ENCODE measurements around the gene MYOM1.

The MYOM1 gene

GRCh38 chr18:3219631-3220335 lies at the start of gene MYOM1:
Gene MYOM1 (minus strand): TSS chr18:3219968. CDS start chr18:3215223, 4,745 bp downstream.
- DNase-seq: no peak

GRCh38 chr18:3269241-3269913 lies 49.6 kb upstream of the MYOM1 start:
- no peak for DNase-seq

GRCh38 chr18:3268306-3268705 lies 48.5 kb upstream of the MYOM1 start:
- no peak for DNase-seq

- DNase-seq: no peak
These were observed 46.4 kb upstream of the MYOM1 start for GRCh38 chr18:3266062-3266608.

- no peak for DNase-seq
These were observed 45.8 kb upstream of the MYOM1 start for GRCh38 chr18:3265564-3266033.

GRCh38 chr18:3264362-3264761 lies 44.6 kb upstream of the MYOM1 start:
- no peak for DNase-seq

GRCh38 chr18:3263132-3263700 lies 43.4 kb upstream of the MYOM1 start:
- DNase-seq: no peak

GRCh38 chr18:3262234-3263131 lies 42.7 kb upstream of the MYOM1 start:
- no peak for DNase-seq

- peak; percentile 38 for DNase-seq
These were observed 41.8 kb upstream of the MYOM1 start, which contains the start of gene MYL12B for GRCh38 chr18:3261373-3262233. Gene MYL12B (plus strand): TSS chr18:3262133. CDS start chr18:3272899, 10,766 bp downstream.

- DNase-seq: no peak
These were observed 41.2 kb upstream of the MYOM1 start for GRCh38 chr18:3260995-3261372.

GRCh38 chr18:3257627-3258120 lies 37.9 kb upstream of the MYOM1 start:
- DNase-seq: no peak

- DNase-seq: no peak
These were observed 37.2 kb upstream of the MYOM1 start for GRCh38 chr18:3256693-3257626.

- no peak for DNase-seq
These were observed 35.9 kb upstream of the MYOM1 start for GRCh38 chr18:3255611-3256165.

GRCh38 chr18:3254725-3255124 lies 35.0 kb upstream of the MYOM1 start:
- DNase-seq: no peak

- DNase-seq: no peak
These were observed 33.1 kb upstream of the MYOM1 start for GRCh38 chr18:3252843-3253242.

GRCh38 chr18:3251963-3252277 lies 32.2 kb upstream of the MYOM1 start:
- DNase-seq: no peak

- DNase-seq: no peak
These were observed 31.6 kb upstream of the MYOM1 start for GRCh38 chr18:3251249-3251962.

- no peak for DNase-seq
These were observed 30.7 kb upstream of the MYOM1 start for GRCh38 chr18:3250237-3251107.
